Left renal pelvis (tissue), 4 donors: Measurements from ENCODE around the gene RSRC2. TPM values are rescaled to one million over a fixed set of nuclear protein-coding genes. Genes with fewer than 3 reads are reported as not detected.

Experiments used
- DNase-seq, 4 donors: peaks; one replicate each; pipeline ENCODE4 v3.0.0-alpha.2; 2013; ENCODE audit warnings: low read depth in 4 of 4, low spot score in 3 of 4
- polyA plus RNA-seq, 4 donors: library from polyadenylated mRNA; unstranded; fragments of 120-200 nt; gene quantifications; one replicate each; pipeline ENCODE4 v1.2.1, GENCODE V29; 2013; ENCODE audit not compliant: insufficient read length in 4 of 4

Gene RSRC2
- polyA plus RNA-seq, 4 donors: 141 to 222 (median 210) TPM

- no peak for DNase-seq
Observed at GRCh38 chr12:122454739-122455138, 72.0 kb downstream of the RSRC2 start.

DNA sequence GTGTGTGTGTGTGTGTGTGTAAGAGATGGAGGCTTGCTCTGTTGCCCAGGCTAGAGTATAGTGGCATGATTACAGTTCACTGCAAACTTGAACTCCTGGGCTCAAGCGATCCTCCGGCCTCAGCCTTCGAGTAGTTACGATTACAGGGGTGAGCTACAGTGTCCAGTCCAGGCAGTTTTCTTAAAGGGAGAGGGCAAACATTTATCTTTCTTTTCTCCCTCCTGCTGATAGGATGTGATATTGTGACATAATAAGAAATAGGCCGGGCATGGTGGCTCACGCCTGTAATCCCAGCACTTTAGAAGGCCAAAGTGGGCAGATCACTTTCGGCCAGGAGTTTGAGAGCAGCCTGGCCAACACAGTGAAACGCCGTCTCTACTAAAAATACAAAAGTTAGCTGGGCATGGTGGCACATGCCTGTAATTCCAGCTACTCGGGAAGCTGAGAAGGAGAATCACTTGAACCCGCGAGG lies 72.5 kb downstream of the RSRC2 start:
- DNase-seq: no peak

Other genes starting within 250 kb of the RSRC2 start
- 10 to 100 TPM; 31.7 to 43.0 (median 40.8) TPM for gene CLIP1, start 104.3 kb downstream of the RSRC2 start, polyA plus RNA-seq
- 10 to 100 TPM; 34.1 to 51.8 (median 41.8) TPM for gene ZCCHC8, start 26.0 kb downstream of the RSRC2 start, polyA plus RNA-seq
- 10 to 100 TPM; 30.8 to 53.9 (median 33.2) TPM for gene KNTC1, start 313 bp upstream of the RSRC2 start, polyA plus RNA-seq
- gene HCAR2, start 176.4 kb upstream of the RSRC2 start, polyA plus RNA-seq: under 1 TPM; 0.19 to 0.98 (median 0.49) TPM
- under 1 TPM; 0.27 to 0.74 (median 0.39) TPM for gene HCAR3, start 189.9 kb upstream of the RSRC2 start, polyA plus RNA-seq
- 1 to 10 TPM; 2.5 to 7.8 (median 3.1) TPM for gene HCAR1, start 203.9 kb upstream of the RSRC2 start, polyA plus RNA-seq
- 10 to 100 TPM; 76.4 to 94.5 (median 93.6) TPM for gene DENR, start 225.9 kb upstream of the RSRC2 start, polyA plus RNA-seq
- under 1 TPM; 0.32 to 0.83 (median 0.39) TPM for gene CCDC62, start 247.6 kb upstream of the RSRC2 start, polyA plus RNA-seq